NOMO-1 treated with dmso at 0.1 percent for 144 hours (cell line): ENCODE measurements around the gene NAA11.

Source experiments
- DNase-seq: peaks from one replicate; lab custom pipeline; 2025; ENCODE audit not compliant: unreplicated experiment; lab: John Stamatoyannopoulos, UW

Gene NAA11

DNA sequence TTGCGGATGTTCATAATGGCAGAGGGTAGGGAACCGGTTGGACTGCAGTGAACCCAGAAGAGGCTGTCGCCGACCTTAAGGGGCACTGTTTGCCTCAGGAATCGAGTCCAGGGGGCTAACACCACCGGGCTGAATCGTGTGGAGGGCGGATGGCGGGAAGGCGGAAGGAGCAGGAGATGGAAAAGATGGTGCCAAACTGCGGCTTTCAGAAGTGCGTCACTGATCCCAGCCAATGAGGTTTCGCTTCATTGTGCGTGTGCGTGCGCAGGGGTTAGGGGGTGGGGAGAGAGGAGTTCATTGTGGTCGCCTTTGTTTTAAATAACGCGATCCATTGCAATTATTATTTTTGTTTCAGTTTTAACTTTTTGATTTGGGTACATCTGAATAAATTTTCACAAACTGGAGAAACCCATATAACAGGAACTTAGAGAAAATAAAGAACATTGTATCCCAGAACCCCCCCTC is at the start of gene NAA11:
NAA11 (minus strand) TSS at position 198 of the 465 bp plus-strand sequence; CDS start at position 14, 184 bp downstream.
- no peak for DNase-seq

- DNase-seq: no peak
These were observed 44.2 kb upstream of the NAA11 start for GRCh38 chr4:79370026-79370425.

GRCh38 chr4:79367096-79367495 is 41.2 kb upstream of the NAA11 start:
- no peak for DNase-seq

- DNase-seq: no peak
These were observed 40.6 kb upstream of the NAA11 start for GRCh38 chr4:79366422-79366821.

GRCh38 chr4:79364061-79364460 is 38.2 kb upstream of the NAA11 start:
- DNase-seq: no peak

DNA sequence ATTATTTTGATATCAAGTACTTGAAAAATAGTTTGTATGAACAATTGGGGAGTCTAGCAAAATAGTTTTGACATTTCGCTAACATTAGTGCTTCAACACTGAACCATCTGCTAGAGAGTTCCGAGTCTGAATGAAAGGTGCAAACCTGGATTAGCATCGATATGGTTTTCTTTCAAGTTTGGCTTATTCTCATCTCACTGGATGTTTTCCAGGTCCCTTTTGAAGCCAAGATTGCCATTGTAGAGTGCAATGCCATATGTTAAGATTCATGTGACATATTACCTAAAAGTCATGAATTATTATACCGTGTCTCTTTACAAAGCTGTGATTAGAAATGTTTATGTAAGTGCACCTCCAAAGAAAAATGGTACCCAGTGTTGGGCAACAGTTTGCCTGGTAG is 36.8 kb upstream of the NAA11 start:
- DNase-seq: no peak

DNA sequence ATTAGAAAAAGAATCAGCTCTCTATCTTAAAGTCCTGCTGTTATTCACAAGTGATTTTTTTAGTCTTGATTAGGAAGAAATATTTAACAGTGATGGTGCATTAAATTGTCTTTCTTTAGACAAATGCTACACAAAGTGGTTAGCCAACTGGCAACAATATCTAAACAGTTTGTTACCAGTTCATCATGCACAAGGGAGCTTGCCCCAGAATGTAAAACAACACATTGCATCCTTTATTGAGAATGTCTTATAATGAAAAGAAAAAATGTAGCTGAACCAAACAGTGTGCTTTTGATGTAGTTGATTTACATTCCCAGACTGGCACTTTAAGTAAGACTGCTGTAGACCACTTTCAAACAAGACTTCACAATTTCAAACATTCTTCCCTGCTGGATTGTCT is 34.1 kb upstream of the NAA11 start:
- no peak for DNase-seq

DNA sequence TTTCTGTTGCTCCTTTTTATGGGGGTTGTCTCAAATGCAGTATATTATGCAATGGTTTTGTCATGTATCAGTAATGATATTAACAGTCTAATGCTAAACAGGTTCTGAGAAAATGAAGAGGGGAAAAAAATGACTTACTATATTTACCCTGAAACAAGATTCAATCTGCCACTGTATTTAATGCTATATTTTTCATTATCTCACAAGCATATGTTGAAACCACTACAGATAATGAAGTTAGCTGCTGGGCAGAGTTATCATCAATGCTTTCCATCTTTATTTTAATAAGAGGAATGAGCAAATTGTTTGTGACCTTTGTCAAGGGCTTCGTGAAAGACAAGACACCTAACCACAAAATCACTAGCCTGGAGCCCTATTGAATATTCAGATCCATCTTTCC is 32.6 kb upstream of the NAA11 start:
- DNase-seq: no peak

DNA sequence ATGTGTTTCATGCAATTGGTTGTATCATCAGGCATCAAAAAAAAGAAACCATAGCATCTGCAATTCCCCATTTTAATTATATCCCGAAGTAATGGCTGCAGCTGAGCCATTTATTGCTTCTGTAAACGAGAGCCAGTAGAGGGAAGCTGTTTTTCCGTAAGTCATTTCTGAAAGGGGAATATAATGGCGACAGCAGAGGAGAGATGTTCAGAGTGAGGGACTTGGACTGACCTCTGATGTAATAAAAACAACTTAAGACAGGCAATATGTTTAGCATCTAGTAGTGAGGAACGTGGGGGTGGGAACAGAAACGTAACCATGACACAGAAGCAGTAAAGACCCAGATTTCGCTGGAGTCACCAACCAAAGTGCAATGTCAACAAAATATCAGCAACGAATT is 31.5 kb upstream of the NAA11 start:
- no peak for DNase-seq

DNA sequence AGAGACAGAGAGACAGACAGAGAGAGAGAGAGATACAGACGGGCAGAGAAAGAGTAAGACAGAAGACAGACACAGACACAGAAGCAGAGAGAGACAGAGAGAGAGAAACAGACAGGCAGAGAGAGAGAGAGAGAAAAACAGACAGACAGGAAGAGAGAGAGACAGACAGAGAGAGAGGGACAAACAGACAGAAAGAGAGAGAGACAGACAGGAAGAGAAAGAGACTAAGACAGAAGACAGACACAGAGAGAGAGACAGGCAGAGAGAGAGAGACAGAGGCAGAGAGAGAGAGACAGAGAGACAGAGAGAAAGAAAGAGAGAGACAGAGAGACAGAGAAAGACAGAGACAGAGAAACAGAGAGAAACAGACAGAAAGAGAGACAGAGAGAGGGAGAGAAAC is 27.2 kb upstream of the NAA11 start:
- DNase-seq: no peak

GRCh38 chr4:79348405-79348804 is 22.5 kb upstream of the NAA11 start:
- no peak for DNase-seq

DNA sequence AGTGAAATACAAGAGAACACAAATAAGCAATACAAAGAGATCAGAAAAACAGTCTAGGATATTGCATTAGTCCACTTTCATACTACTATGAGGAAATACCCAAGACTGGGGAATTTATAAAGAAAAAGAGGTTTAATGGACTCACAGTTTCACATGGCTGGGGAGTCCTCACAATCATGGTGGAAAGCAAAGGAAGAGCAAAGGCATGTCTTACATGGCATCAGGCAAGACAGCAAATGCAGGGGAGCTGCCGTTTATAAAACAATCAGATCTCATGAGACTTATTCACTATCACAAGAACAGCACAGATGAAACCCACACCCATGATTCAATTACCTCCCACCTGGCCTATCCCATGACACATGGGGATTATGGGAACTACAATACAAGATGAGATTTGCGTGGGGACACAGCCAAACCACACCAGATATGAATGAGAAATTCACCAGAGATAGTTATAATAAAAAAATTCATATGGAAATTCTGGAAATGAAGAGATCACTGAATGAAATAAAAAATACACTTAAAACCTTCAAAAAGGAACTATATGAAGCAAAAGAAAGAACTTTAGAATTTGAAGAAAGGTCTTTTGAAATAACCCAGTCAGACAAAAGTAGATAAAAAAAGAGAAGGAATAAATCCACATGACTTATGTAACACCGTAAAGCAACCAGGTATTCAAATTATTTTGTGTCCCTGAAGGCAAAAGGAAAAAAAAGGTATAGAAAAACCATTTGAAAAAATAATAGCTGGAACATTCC is 16.2 kb upstream of the NAA11 start:
- DNase-seq: no peak

GRCh38 chr4:79340568-79340967 is 14.7 kb upstream of the NAA11 start:
- DNase-seq: no peak

GRCh38 chr4:79338148-79338547 is 12.3 kb upstream of the NAA11 start:
- DNase-seq: peak; percentile 0

- no peak for DNase-seq
These were observed 8.9 kb upstream of the NAA11 start for GRCh38 chr4:79334783-79335182.

DNA sequence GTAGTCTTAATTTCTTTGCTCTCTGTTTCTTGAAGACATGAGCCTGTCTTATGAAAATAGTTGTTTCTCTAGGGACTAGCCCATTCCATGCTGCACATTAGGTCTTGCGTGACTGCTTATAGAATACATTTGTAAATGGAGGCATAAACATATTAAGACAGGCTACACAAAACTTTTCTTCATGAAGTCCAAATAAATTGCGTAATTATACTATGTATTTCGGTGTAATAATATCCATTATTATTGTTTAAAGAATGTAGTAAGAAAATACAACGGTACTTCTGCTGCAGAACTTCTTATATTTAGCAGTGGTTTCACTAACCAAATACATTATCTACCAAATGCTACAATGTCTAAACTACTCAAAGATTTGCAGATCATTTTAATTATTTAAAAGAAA is 8.5 kb upstream of the NAA11 start:
- no peak for DNase-seq

GRCh38 chr4:79331126-79331876 is 5.4 kb upstream of the NAA11 start:
- DNase-seq: no peak

GRCh38 chr4:79330720-79331119 is 4.9 kb upstream of the NAA11 start:
- no peak for DNase-seq

DNA sequence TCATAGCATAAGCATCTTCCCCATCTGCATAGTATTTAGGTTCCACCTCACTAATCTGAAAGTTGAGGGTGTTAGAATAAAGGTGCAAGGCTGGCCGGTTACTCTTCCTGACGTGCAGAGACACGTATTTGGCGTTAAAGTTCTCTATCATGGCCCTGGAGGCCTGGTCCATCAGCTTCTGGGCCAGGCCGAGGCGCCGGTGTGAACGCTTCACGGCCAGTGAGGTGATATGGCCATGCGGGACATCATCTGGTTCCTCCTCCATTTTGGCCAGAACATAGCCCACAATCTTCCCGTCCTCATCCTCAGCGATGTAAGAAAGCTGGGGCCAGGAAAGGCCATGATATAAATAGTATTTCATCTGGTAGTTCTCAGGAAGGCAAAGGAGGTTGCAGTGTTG is 425 bp downstream of the NAA11 start:
- DNase-seq: no peak

- DNase-seq: no peak
These were observed 5.9 kb downstream of the NAA11 start for GRCh38 chr4:79319975-79320374.

GRCh38 chr4:79317711-79318110 is 8.2 kb downstream of the NAA11 start:
- no peak for DNase-seq

GRCh38 chr4:79315891-79316290 is 10.0 kb downstream of the NAA11 start:
- DNase-seq: no peak
